Fibroblast of pulmonary artery (primary cell): ENCODE measurements around the gene PSMC6.

Experiments
- DNase-seq: peaks from one replicate; pipeline ENCODE4 v3.0.0-alpha.2; 2010; ENCODE audit warnings: low read depth
- H3K4me3 ChIP-seq: replicated peaks from 2 replicates; pipeline ENCODE4 v1.5.1; 2011; ENCODE audit warnings: low read depth, mild to moderate bottlenecking, control low read depth, low read length, moderate library complexity
- TF ChIP-seq, protein P1 (sequence below): IDR thresholded peaks from 2 replicates; pipeline ENCODE4 v1.5.1; 2011; ENCODE audit warnings: mild to moderate bottlenecking, control low read depth, low read length, inconsistent platforms; ENCODE audit errors: missing control alignments

The PSMC6 gene

DNA sequence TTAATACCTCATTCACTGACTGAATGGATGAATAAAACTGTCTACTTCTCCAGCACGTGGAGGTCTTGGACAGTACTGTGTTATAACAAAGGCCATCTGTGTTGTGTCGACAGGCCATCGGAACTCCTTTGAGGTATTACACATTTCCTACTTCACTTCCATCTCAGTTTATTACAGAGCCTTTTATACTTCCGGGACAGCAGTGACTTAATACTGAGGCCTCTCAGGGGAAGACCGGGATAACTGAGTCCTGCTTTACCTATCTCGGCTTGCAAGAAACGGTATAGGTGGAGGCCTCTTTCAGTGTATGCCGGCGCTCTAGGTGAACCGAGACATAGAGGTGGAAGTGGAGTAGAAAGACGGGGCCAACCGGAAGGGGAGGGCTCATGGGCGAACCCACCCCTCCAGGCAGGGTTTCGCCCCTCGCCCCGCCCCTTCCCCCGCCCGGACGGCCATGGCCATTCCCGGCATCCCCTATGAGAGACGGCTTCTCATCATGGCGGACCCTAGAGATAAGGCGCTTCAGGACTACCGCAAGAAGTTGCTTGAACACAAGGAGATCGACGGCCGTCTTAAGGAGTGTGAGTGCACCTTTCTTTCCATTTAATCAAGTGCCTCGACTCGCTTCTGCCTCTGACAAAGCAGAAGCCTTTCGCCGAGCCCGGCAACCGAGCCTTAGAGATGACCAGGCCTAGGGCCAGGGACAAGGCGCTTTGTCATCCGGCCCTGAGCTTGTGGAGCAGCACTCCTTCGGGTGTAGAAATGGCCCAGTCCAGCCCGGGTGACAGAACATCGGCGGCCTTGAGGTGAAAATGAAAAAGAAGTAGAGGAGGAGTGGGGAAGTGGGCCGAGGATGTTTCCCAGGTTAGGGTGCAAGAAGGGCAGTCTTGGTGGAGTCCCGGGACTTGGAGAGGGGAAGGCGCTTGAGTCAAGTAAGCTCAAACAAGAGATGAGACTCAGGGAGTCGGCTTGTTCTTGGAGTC is at the start of gene PSMC6:
Gene PSMC6 (plus strand): TSS at position 477 of the 983 bp plus-strand sequence. CDS start 20 bp downstream, at position 497.
- TF ChIP-seq, protein P1, sequence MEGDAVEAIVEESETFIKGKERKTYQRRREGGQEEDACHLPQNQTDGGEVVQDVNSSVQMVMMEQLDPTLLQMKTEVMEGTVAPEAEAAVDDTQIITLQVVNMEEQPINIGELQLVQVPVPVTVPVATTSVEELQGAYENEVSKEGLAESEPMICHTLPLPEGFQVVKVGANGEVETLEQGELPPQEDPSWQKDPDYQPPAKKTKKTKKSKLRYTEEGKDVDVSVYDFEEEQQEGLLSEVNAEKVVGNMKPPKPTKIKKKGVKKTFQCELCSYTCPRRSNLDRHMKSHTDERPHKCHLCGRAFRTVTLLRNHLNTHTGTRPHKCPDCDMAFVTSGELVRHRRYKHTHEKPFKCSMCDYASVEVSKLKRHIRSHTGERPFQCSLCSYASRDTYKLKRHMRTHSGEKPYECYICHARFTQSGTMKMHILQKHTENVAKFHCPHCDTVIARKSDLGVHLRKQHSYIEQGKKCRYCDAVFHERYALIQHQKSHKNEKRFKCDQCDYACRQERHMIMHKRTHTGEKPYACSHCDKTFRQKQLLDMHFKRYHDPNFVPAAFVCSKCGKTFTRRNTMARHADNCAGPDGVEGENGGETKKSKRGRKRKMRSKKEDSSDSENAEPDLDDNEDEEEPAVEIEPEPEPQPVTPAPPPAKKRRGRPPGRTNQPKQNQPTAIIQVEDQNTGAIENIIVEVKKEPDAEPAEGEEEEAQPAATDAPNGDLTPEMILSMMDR, result no peak
- peak within 1 kb of the TSS; percentile 93 for H3K4me3 ChIP-seq
- DNase-seq, result peak; percentile 88

DNA sequence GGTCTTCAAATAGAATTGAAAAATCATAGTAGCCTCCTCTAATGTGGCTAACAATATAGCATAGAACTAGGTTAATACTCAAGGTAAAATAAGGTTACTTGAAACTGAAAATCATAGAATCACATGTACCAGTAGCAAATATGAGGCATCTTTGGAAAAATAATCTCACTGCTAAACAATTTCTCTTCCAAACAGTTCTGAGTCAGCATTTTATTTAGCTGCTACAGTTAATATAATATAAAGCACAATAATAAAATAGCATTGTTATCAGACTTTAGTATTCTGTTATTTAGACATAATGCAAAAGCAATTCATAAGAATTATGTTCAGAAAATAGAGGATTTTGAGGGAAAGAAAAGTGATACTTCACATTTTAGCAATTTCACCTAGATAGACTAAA is 46.7 kb upstream of the PSMC6 start:
- TF ChIP-seq, protein P1, result no peak
- no peak overlapping the region for H3K4me3 ChIP-seq
- DNase-seq, result no peak

DNA sequence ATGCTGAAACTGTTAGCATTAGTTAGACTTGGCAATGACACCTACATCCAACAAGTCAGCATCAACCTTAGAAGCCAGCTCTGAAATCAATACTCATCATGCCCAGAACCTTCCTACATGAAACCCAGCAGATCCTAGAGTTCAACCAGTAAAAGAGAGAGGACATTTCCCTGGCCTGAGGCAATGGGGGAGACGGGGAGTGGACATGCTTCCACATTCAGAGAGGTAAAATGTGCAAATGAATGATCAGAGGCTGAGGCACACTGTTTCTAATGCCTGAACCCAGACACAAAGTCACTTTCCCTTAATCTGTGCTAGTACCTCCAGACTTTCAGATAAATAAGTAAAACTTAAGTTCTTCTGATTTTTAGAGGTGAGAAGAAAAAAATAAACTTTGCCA is 46.2 kb upstream of the PSMC6 start:
- TF ChIP-seq, protein P1, result no peak
- no peak for DNase-seq
- no peak overlapping the region for H3K4me3 ChIP-seq

DNA sequence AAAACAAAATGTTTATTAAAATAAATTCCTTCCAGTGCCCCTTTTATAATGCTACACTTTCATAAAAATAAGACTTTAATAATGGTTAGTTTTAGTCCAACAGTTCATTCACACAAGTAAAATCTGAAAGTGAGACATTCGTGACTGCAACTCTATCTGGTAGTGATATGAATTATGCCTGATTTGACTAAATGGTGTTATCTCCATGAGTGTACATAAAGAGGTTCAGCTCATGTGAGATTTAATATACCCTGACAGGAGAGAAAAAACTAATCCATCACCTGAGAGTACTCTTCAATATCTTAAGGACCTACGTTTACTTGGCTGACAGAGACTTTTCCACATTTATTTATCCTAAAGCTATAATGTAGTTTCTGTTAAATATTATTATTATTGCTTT is 45.7 kb upstream of the PSMC6 start:
- H3K4me3 ChIP-seq, result no peak overlapping the region
- TF ChIP-seq, protein P1, result no peak

DNA sequence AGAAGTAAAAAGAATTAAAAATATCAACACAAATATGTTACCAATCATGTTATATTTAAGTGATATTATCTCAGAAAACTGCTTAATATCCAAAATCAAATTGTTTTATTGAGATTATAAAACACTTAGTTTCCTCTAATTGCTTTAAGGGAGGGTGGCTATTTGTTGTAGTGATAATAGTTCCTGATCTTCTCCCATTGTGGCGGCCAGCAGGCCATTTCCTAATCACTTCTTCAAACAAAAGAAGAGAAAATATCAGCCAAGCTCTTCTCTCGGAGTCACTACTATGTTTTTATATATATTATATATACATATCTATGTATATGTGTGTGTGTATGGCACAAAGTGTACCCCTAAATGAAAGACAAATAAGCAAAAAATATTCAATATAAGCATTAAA is 43.1 kb upstream of the PSMC6 start:
- TF ChIP-seq, protein P1, result no peak
- DNase-seq, result no peak
- no peak overlapping the region for H3K4me3 ChIP-seq

More for the DNA sequence above, 45.7 kb upstream of the PSMC6 start:
- DNase-seq, result no peak

DNA sequence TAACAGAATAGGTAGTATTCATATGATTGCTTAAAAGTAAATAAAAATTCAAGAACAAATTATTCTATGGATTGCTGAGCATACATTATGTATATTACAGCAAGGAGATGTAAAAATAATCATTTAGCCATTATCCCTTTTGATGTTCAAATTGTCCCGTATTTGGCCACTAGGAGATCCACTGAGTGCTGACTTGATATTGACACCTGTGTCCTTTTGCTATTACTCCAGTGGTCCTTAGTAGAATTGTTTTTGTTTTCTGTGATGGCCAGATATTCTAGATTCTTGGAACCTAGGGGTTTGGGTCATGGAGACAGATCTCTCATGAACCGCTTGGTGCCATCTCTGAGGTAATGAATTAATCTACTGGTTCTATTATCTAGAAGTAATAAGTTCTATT is 28.4 kb upstream of the PSMC6 start:
- no peak overlapping the region for H3K4me3 ChIP-seq
- DNase-seq, result no peak
- TF ChIP-seq, protein P1, result peak; percentile 32
